ENCODE results near the gene EXOSC2. TPM values are rescaled to one million over a fixed set of nuclear protein-coding genes. Genes with fewer than 3 reads are reported as not detected.
A peak's percentile ranks its signal among the peaks of the same experiment; 100 is the strongest.

Gene EXOSC2
- total and polyA plus RNA-seq, 2 of the 13 experiments (the other 11 are each of a cell fraction or from before 2014, with no cell fraction given), result 27.5 to 63.8 TPM

DNA sequence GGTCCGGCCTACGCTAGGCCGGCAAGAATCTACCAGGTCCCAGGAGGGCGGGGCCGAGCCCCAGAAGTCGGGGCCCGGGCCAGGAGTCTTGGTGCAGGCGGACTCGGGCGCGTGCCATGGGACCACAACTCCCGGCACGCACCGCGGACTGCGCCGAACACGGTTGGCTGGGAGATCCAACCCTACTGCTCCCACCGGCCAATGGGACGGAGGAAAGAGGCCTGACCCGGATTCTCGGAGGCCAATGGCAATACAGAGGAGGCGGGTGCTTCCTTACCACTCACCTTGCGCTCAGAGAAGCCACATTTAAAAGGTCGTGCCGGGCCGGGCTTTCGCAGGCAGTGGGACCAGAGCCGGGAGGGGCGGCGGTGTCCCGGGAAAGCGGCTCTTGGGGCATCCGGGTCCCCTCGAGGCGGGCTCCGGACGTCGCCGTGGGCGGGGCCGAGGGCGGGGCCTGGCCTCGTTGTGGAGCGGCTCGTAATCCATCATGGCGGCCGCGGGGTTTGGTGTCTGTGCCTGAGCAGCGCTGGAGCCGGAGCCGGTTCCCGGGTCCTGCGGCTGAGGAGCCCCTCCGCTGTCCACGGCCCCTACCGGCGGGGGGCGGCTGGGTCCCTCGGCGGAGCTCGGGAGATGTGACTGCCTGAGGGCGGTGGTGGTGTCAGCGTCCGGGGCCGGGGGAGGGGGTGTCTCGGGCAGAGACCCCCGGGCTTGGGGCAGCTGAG lies 19.1 kb downstream of the EXOSC2 start (continued):
- TF ChIP-seq FOSL2 (CRISPR knock-in tag; IDR thresholded peaks at IDR 0.05) (peak; percentile 22; the same call in 1 of the 2 replicates), ZNF557 (CRISPR knock-in tag; IDR thresholded peaks at IDR 0.05) (no peak), ZNF792 (CRISPR knock-in tag; IDR thresholded peaks at IDR 0.05) (no peak; the same call in 1 of the 2 replicates), KDM5A (IDR thresholded peaks at IDR 0.05; ENCODE audit: borderline replicate concordance, low read length) (no peak; the same call in 1 of the 2 replicates), ATM (IDR thresholded peaks at IDR 0.05; ENCODE audit: borderline replicate concordance) (no peak), NONO (IDR thresholded peaks at IDR 0.05) (no peak), NONO (CRISPR knock-in tag; conservative IDR thresholded peaks at IDR 0.05) (peak; percentile 65; the same call in 1 of the 2 replicates), ZSCAN20 (CRISPR knock-in tag; IDR thresholded peaks at IDR 0.05; ENCODE audit: borderline replicate concordance) (no peak), HNRNPLL (IDR thresholded peaks at IDR 0.05; ENCODE audit: low read depth, low read length, poor library complexity, severe bottlenecking) (peak; percentile 71), TBX2 (CRISPR knock-in tag; IDR thresholded peaks at IDR 0.05; ENCODE audit: borderline replicate concordance) (no peak), MIER3 (CRISPR knock-in tag; IDR thresholded peaks at IDR 0.05; ENCODE audit: borderline replicate concordance) (no peak), KLF16 (CRISPR knock-in tag; IDR thresholded peaks at IDR 0.05) (peak in 1 of 2 experiments; percentile 60; a peak in 2 of 4 replicates), ISX (CRISPR knock-in tag; conservative IDR thresholded peaks at IDR 0.05) (0 out of 2 replicates have a peak, but pooled peaks have one; percentile 56), FOXK1 (CRISPR knock-in tag; IDR thresholded peaks at IDR 0.05; ENCODE audit: borderline replicate concordance, low read depth) (no peak)
- TF ChIP-seq, protein P1, sequence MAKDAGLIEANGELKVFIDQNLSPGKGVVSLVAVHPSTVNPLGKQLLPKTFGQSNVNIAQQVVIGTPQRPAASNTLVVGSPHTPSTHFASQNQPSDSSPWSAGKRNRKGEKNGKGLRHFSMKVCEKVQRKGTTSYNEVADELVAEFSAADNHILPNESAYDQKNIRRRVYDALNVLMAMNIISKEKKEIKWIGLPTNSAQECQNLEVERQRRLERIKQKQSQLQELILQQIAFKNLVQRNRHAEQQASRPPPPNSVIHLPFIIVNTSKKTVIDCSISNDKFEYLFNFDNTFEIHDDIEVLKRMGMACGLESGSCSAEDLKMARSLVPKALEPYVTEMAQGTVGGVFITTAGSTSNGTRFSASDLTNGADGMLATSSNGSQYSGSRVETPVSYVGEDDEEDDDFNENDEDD (CRISPR knock-in tag; IDR thresholded peaks at IDR 0.05; ENCODE audit: borderline replicate concordance), result no peak; the same call in 1 of the 2 replicates
- TF ChIP-seq, protein P2, sequence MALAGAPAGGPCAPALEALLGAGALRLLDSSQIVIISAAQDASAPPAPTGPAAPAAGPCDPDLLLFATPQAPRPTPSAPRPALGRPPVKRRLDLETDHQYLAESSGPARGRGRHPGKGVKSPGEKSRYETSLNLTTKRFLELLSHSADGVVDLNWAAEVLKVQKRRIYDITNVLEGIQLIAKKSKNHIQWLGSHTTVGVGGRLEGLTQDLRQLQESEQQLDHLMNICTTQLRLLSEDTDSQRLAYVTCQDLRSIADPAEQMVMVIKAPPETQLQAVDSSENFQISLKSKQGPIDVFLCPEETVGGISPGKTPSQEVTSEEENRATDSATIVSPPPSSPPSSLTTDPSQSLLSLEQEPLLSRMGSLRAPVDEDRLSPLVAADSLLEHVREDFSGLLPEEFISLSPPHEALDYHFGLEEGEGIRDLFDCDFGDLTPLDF (CRISPR knock-in tag; IDR thresholded peaks at IDR 0.05), result peak; percentile 46; the same call in 1 of the 2 replicates
- TF ChIP-seq, protein P3, sequence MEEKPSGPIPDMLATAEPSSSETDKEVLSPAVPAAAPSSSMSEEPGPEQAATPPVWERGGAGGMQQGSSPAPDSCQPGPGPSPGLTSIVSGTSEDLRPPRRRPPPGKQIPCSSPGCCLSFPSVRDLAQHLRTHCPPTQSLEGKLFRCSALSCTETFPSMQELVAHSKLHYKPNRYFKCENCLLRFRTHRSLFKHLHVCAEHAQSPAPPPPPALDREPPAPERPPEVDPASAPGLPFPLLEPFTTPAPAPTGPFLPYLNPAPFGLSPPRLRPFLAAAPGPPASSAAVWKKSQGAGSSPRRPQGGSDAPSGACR (CRISPR knock-in tag; IDR thresholded peaks at IDR 0.05), result no peak
- TF ChIP-seq, protein P4, sequence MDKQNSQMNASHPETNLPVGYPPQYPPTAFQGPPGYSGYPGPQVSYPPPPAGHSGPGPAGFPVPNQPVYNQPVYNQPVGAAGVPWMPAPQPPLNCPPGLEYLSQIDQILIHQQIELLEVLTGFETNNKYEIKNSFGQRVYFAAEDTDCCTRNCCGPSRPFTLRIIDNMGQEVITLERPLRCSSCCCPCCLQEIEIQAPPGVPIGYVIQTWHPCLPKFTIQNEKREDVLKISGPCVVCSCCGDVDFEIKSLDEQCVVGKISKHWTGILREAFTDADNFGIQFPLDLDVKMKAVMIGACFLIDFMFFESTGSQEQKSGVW (CRISPR knock-in tag; IDR thresholded peaks at IDR 0.05; ENCODE audit: borderline replicate concordance), result no peak
- TF ChIP-seq, protein P5, sequence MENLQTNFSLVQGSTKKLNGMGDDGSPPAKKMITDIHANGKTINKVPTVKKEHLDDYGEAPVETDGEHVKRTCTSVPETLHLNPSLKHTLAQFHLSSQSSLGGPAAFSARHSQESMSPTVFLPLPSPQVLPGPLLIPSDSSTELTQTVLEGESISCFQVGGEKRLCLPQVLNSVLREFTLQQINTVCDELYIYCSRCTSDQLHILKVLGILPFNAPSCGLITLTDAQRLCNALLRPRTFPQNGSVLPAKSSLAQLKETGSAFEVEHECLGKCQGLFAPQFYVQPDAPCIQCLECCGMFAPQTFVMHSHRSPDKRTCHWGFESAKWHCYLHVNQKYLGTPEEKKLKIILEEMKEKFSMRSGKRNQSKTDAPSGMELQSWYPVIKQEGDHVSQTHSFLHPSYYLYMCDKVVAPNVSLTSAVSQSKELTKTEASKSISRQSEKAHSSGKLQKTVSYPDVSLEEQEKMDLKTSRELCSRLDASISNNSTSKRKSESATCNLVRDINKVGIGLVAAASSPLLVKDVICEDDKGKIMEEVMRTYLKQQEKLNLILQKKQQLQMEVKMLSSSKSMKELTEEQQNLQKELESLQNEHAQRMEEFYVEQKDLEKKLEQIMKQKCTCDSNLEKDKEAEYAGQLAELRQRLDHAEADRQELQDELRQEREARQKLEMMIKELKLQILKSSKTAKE (CRISPR knock-in tag; IDR thresholded peaks at IDR 0.05; ENCODE audit: borderline replicate concordance), result no peak
- TF ChIP-seq, protein P6, sequence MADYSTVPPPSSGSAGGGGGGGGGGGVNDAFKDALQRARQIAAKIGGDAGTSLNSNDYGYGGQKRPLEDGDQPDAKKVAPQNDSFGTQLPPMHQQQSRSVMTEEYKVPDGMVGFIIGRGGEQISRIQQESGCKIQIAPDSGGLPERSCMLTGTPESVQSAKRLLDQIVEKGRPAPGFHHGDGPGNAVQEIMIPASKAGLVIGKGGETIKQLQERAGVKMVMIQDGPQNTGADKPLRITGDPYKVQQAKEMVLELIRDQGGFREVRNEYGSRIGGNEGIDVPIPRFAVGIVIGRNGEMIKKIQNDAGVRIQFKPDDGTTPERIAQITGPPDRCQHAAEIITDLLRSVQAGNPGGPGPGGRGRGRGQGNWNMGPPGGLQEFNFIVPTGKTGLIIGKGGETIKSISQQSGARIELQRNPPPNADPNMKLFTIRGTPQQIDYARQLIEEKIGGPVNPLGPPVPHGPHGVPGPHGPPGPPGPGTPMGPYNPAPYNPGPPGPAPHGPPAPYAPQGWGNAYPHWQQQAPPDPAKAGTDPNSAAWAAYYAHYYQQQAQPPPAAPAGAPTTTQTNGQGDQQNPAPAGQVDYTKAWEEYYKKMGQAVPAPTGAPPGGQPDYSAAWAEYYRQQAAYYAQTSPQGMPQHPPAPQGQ (CRISPR knock-in tag; IDR thresholded peaks at IDR 0.05; ENCODE audit: borderline replicate concordance), result no peak
